ENCODE measurements around the gene FRMD4A.

Gene FRMD4A

GRCh38 chr10:13699216-13699615 is 631.5 kb downstream of the FRMD4A start:
- Histone ChIP-seq H3K4me1 (ENCODE audit: insufficient read depth, low read length) (peaks cover 51% of the 10 kb centered on the region), H3K27ac (ENCODE audit: low read length) (peak overlapping the region; percentile 93), H4K20me1 (ENCODE audit: insufficient read depth, low read length) (no peaks in the 10 kb centered on the region), H3K4me3 (ENCODE audit: low read depth in 1 of 2, low read length in 2 of 2) (no peak overlapping the region), H3K4me2 (ENCODE audit: insufficient read depth, low read length) (no peak overlapping the region), H3K9ac (ENCODE audit: low read depth, low read length) (no peak overlapping the region), H2AFZ (ENCODE audit: low read depth, low read length) (no peak overlapping the region), H3K27me3 (ENCODE audit: insufficient read depth, low read length, poor library complexity) (no peaks in the 10 kb centered on the region), H3K79me2 (ENCODE audit: insufficient read depth, low read length) (peaks cover 49% of the 10 kb centered on the region), H3K36me3 (ENCODE audit: insufficient read depth, low read length) (peaks cover 70% of the 10 kb centered on the region), H3K9me3 (ENCODE audit: insufficient read depth, low read length, severe bottlenecking) (no peaks in the 10 kb centered on the region)
- DNase-seq (no peak), ATAC-seq (ENCODE audit: insufficient read depth, low read depth) (no peak)
- TF ChIP-seq CTCF (IDR thresholded peaks at IDR 0.05; ENCODE audit: borderline replicate concordance, extremely low read depth, low read length, poor library complexity, severe bottlenecking) (no peak), EZH2 (IDR thresholded peaks at IDR 0.05; ENCODE audit: borderline replicate concordance, low read depth, low read length, severe bottlenecking) (no peak)

- no peaks in the 10 kb centered on the region for H3K27me3 ChIP-seq (ENCODE audit: insufficient read depth, low read length, poor library complexity)
- peaks cover 39% of the 10 kb centered on the region for H3K79me2 ChIP-seq (ENCODE audit: insufficient read depth, low read length)
- H3K9me3 ChIP-seq (ENCODE audit: insufficient read depth, low read length, severe bottlenecking), result no peaks in the 10 kb centered on the region
- peak overlapping the region; percentile 37; the same call in 1 of the 2 replicates for H3K27ac ChIP-seq (ENCODE audit: low read length)
- no peak overlapping the region for H3K9ac ChIP-seq (ENCODE audit: low read depth, low read length)
- H3K4me1 ChIP-seq (ENCODE audit: insufficient read depth, low read length), result peaks cover 41% of the 10 kb centered on the region
- H3K4me2 ChIP-seq (ENCODE audit: insufficient read depth, low read length), result no peak overlapping the region
- ATAC-seq (ENCODE audit: insufficient read depth, low read depth) (no peak), DNase-seq (no peak)
- H4K20me1 ChIP-seq (ENCODE audit: insufficient read depth, low read length), result no peaks in the 10 kb centered on the region
- TF ChIP-seq CTCF (IDR thresholded peaks at IDR 0.05; ENCODE audit: borderline replicate concordance, extremely low read depth, low read length, poor library complexity, severe bottlenecking) (no peak), EZH2 (IDR thresholded peaks at IDR 0.05; ENCODE audit: borderline replicate concordance, low read depth, low read length, severe bottlenecking) (no peak)
- no peak overlapping the region for H2AFZ ChIP-seq (ENCODE audit: low read depth, low read length)
- peaks cover 76% of the 10 kb centered on the region for H3K36me3 ChIP-seq (ENCODE audit: insufficient read depth, low read length)
- H3K4me3 ChIP-seq (ENCODE audit: low read depth in 1 of 2, low read length in 2 of 2), result no peak overlapping the region
These were observed 632.5 kb downstream of the FRMD4A start for GRCh38 chr10:13698217-13698616.

- H3K9me3 ChIP-seq (ENCODE audit: insufficient read depth, low read length, severe bottlenecking), result no peaks in the 10 kb centered on the region
- H4K20me1 ChIP-seq (ENCODE audit: insufficient read depth, low read length), result no peaks in the 10 kb centered on the region
- no peaks in the 10 kb centered on the region for H3K27me3 ChIP-seq (ENCODE audit: insufficient read depth, low read length, poor library complexity)
- ATAC-seq (ENCODE audit: insufficient read depth, low read depth) (no peak), DNase-seq (no peak)
- H3K4me1 ChIP-seq (ENCODE audit: insufficient read depth, low read length), result peaks cover 20% of the 10 kb centered on the region
- no peak overlapping the region for H3K9ac ChIP-seq (ENCODE audit: low read depth, low read length)
- TF ChIP-seq EZH2 (IDR thresholded peaks at IDR 0.05; ENCODE audit: borderline replicate concordance, low read depth, low read length, severe bottlenecking) (no peak), CTCF (IDR thresholded peaks at IDR 0.05; ENCODE audit: borderline replicate concordance, extremely low read depth, low read length, poor library complexity, severe bottlenecking) (no peak)
- peaks cover 22% of the 10 kb centered on the region for H3K79me2 ChIP-seq (ENCODE audit: insufficient read depth, low read length)
- peaks cover 88% of the 10 kb centered on the region for H3K36me3 ChIP-seq (ENCODE audit: insufficient read depth, low read length)
- H3K27ac ChIP-seq (ENCODE audit: low read length), result 0 out of 2 replicates have a peak overlapping the region, but pooled peaks have one; percentile 16
- no peak overlapping the region for H2AFZ ChIP-seq (ENCODE audit: low read depth, low read length)
- no peak overlapping the region for H3K4me2 ChIP-seq (ENCODE audit: insufficient read depth, low read length)
- no peak overlapping the region for H3K4me3 ChIP-seq (ENCODE audit: low read depth in 1 of 2, low read length in 2 of 2)
These were observed 634.7 kb downstream of the FRMD4A start for GRCh38 chr10:13696071-13696470.

GRCh38 chr10:13695588-13695987 is 635.1 kb downstream of the FRMD4A start:
- H3K4me3 ChIP-seq (ENCODE audit: low read depth in 1 of 2, low read length in 2 of 2), result no peak overlapping the region
- no peak for DNase-seq

More at GRCh38 chr10:13695588-13695987, 635.1 kb downstream of the FRMD4A start:
- Histone ChIP-seq H4K20me1 (ENCODE audit: insufficient read depth, low read length) (no peaks in the 10 kb centered on the region), H3K4me1 (ENCODE audit: insufficient read depth, low read length) (peaks cover 15% of the 10 kb centered on the region), H3K79me2 (ENCODE audit: insufficient read depth, low read length) (peaks cover 22% of the 10 kb centered on the region), H3K27ac (ENCODE audit: low read length) (peak overlapping the region; percentile 8; the same call in 1 of the 2 replicates), H3K9me3 (ENCODE audit: insufficient read depth, low read length, severe bottlenecking) (no peaks in the 10 kb centered on the region), H3K4me2 (ENCODE audit: insufficient read depth, low read length) (no peak overlapping the region), H3K36me3 (ENCODE audit: insufficient read depth, low read length) (peaks cover 92% of the 10 kb centered on the region), H2AFZ (ENCODE audit: low read depth, low read length) (no peak overlapping the region), H3K9ac (ENCODE audit: low read depth, low read length) (no peak overlapping the region), H3K27me3 (ENCODE audit: insufficient read depth, low read length, poor library complexity) (no peaks in the 10 kb centered on the region)
- TF ChIP-seq CTCF (IDR thresholded peaks at IDR 0.05; ENCODE audit: borderline replicate concordance, extremely low read depth, low read length, poor library complexity, severe bottlenecking), result no peak
- TF ChIP-seq EZH2 (IDR thresholded peaks at IDR 0.05; ENCODE audit: borderline replicate concordance, low read depth, low read length, severe bottlenecking), result no peak
- no peak for ATAC-seq (ENCODE audit: insufficient read depth, low read depth)
